ENCODE measurements around the gene SIT1.

Gene SIT1

DNA sequence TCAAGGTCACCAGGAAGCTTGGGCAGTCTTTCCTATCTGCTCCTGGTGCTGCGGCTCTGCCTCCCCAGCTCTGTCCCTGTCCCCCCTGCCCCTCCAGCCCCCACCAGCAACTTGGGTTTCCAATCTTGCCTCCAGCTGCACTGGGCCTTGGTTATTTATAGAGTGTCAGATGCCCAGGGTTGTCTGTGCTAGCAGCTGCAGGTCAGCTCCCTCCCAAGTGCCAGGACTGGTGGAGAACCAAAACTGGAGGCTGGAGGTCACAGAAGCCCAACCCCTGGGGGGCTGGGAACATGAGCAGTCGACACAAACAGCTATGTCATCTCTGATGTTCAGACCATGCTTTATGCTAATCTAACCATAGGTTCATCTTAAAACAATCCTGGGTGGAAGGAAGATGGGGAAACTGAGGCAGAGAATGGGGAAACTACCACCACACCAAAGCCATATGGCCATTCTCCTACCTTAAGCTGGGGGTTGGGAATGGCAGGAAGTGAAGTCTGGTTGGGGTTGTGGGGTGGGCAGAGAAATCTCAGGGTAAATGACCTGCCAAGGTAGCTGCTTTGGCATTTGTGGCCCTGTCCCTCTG lies 37.3 kb upstream of the SIT1 start:
- no peaks in the 10 kb centered on the region for H3K9me3 ChIP-seq (ENCODE audit: low read length)
- H2AFZ ChIP-seq (ENCODE audit: low read length) = no peak overlapping the region
- peaks cover 37% of the 10 kb centered on the region for H3K4me1 ChIP-seq (ENCODE audit: insufficient read depth, low read length, severe bottlenecking)
- H3K79me2 ChIP-seq (ENCODE audit: insufficient read depth, low read length) = no peaks in the 10 kb centered on the region
- H3K4me3 ChIP-seq (ENCODE audit: low read depth, low read length, poor library complexity, severe bottlenecking) = no peak overlapping the region
- no peaks in the 10 kb centered on the region for H4K20me1 ChIP-seq (ENCODE audit: insufficient read depth, low read length)
- H3K36me3 ChIP-seq (ENCODE audit: insufficient read depth, low read length) = no peaks in the 10 kb centered on the region
- H3F3A ChIP-seq (ENCODE audit: insufficient read depth, low read length) = 0 out of 2 replicates have a peak, but pooled peaks cover 3% of the 10 kb centered on the region
- no peak overlapping the region for H3K4me2 ChIP-seq (ENCODE audit: low read length)
- TF ChIP-seq CTCF (IDR thresholded peaks at IDR 0.05; ENCODE audit: low read length) (no peak), EZH2 (IDR thresholded peaks at IDR 0.05; ENCODE audit: borderline replicate concordance, low read length) (no peak)
- H3K27ac ChIP-seq (ENCODE audit: low read depth, low read length, poor library complexity, severe bottlenecking) = no peak overlapping the region
- no peaks in the 10 kb centered on the region for H3K9me2 ChIP-seq (ENCODE audit: low read depth, low read length)
- H3K27me3 ChIP-seq (ENCODE audit: insufficient read depth, low read length) = no peaks in the 10 kb centered on the region; the same call in 1 of the 2 replicates
- no peak overlapping the region for H3K9ac ChIP-seq (ENCODE audit: low read length)

GRCh38 chr9:35687306-35687705 lies 36.6 kb upstream of the SIT1 start:
- no peaks in the 10 kb centered on the region for H3K9me3 ChIP-seq (ENCODE audit: low read length)
- no peak overlapping the region; the same call in 1 of the 2 replicates for H3K4me2 ChIP-seq (ENCODE audit: low read length)
- no peaks in the 10 kb centered on the region for H3K9me2 ChIP-seq (ENCODE audit: low read depth, low read length)
- no peaks in the 10 kb centered on the region for H3K79me2 ChIP-seq (ENCODE audit: insufficient read depth, low read length)
- no peak overlapping the region for H2AFZ ChIP-seq (ENCODE audit: low read length)
- TF ChIP-seq CTCF (IDR thresholded peaks at IDR 0.05; ENCODE audit: low read length) (no peak), EZH2 (IDR thresholded peaks at IDR 0.05; ENCODE audit: borderline replicate concordance, low read length) (no peak)
- no peak overlapping the region for H3K27ac ChIP-seq (ENCODE audit: low read depth, low read length, poor library complexity, severe bottlenecking)
- H3K9ac ChIP-seq (ENCODE audit: low read length) = no peak overlapping the region
- H3K4me1 ChIP-seq (ENCODE audit: insufficient read depth, low read length, severe bottlenecking) = peaks cover 37% of the 10 kb centered on the region
- no peaks in the 10 kb centered on the region; the same call in 1 of the 2 replicates for H3K27me3 ChIP-seq (ENCODE audit: insufficient read depth, low read length)
- H3K36me3 ChIP-seq (ENCODE audit: insufficient read depth, low read length) = no peaks in the 10 kb centered on the region
- no peak overlapping the region for H3K4me3 ChIP-seq (ENCODE audit: low read depth, low read length, poor library complexity, severe bottlenecking)
- H3F3A ChIP-seq (ENCODE audit: insufficient read depth, low read length) = 0 out of 2 replicates have a peak, but pooled peaks cover under 1% of the 10 kb centered on the region
- H4K20me1 ChIP-seq (ENCODE audit: insufficient read depth, low read length) = no peaks in the 10 kb centered on the region

DNA sequence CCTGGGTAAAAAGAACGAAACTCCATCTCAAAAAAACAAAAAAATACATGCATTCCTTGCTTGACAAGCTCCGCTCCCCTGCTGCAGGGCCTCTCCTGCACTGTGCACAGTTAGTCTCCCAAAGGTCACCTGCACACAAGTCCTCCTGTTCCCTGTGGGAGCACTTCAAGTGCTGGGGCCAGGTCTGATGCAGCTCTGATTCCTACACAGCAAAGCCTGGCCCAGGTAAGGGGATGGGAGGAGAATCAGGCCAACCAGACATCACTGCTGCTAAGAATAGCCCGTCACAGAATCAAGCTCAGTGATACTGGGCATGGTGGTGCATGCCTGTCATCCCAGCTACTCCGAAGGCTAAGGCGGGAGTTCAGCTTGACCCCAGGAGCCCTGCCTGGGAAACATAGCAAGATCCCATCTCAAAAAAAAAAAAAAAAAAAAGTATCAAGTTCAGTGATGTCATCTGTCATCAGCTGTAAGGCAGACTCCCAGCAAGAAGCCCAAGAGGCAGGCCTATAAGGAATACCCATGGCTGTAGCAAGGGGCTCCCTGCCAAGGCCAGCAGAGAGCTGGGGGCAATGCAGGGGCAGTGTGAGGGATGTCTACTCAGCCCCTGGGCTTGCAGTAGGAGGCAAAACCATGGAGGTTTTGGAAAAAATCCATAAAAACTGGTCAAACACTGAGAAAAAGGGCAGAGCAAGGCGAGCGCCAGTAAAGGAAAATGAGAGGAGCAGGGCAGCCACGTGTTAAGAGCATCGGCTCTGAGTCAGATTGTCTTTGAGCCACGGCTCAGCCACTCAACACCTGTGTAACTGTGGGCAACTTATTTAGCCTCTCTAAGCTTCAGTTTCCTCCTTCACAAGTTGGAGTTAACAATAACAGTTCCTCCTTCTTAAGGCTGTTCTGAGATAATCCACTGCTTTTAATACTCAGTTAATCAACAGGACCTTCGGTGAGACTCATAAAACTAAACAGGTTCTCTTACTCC lies 35.8 kb upstream of the SIT1 start:
- H3K36me3 ChIP-seq (ENCODE audit: insufficient read depth, low read length) = no peaks in the 10 kb centered on the region

More for the DNA sequence above, 35.8 kb upstream of the SIT1 start:
- H3K4me2 ChIP-seq (ENCODE audit: low read length) = peak overlapping the region; percentile 19; the same call in 1 of the 2 replicates
- no peak overlapping the region for H3K9ac ChIP-seq (ENCODE audit: low read length)
- no peaks in the 10 kb centered on the region for H3F3A ChIP-seq (ENCODE audit: insufficient read depth, low read length)
- no peaks in the 10 kb centered on the region for H4K20me1 ChIP-seq (ENCODE audit: insufficient read depth, low read length)
- H3K27me3 ChIP-seq (ENCODE audit: insufficient read depth, low read length) = no peaks in the 10 kb centered on the region; the same call in 1 of the 2 replicates
- no peak overlapping the region for H3K27ac ChIP-seq (ENCODE audit: low read depth, low read length, poor library complexity, severe bottlenecking)
- no peak for TF ChIP-seq EZH2 (IDR thresholded peaks at IDR 0.05; ENCODE audit: borderline replicate concordance, low read length)
- TF ChIP-seq CTCF (IDR thresholded peaks at IDR 0.05; ENCODE audit: low read length) = no peak
- no peaks in the 10 kb centered on the region for H3K9me3 ChIP-seq (ENCODE audit: low read length)
- H3K9me2 ChIP-seq (ENCODE audit: low read depth, low read length) = no peaks in the 10 kb centered on the region
- H3K4me3 ChIP-seq (ENCODE audit: low read depth, low read length, poor library complexity, severe bottlenecking) = no peak overlapping the region
- H2AFZ ChIP-seq (ENCODE audit: low read length) = no peak overlapping the region
- no peaks in the 10 kb centered on the region for H3K79me2 ChIP-seq (ENCODE audit: insufficient read depth, low read length)
- H3K4me1 ChIP-seq (ENCODE audit: insufficient read depth, low read length, severe bottlenecking) = peaks cover 37% of the 10 kb centered on the region
